WI38 (cell line): ENCODE measurements around the gene CDC42SE1.

ENCODE experiments used
- H3K4me3 ChIP-seq: 2 replicates; pipeline ENCODE4 v1.5.1; 2011; ENCODE audit warnings: low read depth, mild to moderate bottlenecking, control low read depth, low read length
- TF ChIP-seq, protein P1 (sequence below): IDR thresholded peaks from 2 replicates; pipeline ENCODE4 v1.5.1; 2012; ENCODE audit warnings: low read depth, mild to moderate bottlenecking, control low read depth, low read length

CDC42SE1 gene

DNA sequence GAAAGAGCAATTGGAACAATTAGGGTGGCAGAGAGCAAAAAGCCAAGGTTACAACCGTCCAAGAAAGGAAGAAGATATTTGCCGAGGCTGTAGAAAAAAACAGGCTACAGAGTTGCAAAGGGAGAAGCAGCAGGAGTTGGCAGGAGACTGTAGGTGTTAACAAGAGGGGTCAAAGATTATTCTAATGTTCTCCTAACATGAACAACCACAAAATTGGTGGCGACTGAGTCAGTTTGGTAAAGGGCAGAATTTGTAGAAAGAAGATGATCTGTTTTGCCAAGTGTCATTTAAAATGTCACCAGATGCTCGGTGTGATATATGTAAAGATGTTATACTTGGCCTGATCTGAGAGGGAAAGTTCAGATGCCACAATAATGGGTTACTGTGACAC, 51.6 kb downstream of the CDC42SE1 start:
- TF ChIP-seq, protein P1, sequence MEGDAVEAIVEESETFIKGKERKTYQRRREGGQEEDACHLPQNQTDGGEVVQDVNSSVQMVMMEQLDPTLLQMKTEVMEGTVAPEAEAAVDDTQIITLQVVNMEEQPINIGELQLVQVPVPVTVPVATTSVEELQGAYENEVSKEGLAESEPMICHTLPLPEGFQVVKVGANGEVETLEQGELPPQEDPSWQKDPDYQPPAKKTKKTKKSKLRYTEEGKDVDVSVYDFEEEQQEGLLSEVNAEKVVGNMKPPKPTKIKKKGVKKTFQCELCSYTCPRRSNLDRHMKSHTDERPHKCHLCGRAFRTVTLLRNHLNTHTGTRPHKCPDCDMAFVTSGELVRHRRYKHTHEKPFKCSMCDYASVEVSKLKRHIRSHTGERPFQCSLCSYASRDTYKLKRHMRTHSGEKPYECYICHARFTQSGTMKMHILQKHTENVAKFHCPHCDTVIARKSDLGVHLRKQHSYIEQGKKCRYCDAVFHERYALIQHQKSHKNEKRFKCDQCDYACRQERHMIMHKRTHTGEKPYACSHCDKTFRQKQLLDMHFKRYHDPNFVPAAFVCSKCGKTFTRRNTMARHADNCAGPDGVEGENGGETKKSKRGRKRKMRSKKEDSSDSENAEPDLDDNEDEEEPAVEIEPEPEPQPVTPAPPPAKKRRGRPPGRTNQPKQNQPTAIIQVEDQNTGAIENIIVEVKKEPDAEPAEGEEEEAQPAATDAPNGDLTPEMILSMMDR: no peak
- H3K4me3 ChIP-seq: peak overlapping the region; percentile 88

DNA sequence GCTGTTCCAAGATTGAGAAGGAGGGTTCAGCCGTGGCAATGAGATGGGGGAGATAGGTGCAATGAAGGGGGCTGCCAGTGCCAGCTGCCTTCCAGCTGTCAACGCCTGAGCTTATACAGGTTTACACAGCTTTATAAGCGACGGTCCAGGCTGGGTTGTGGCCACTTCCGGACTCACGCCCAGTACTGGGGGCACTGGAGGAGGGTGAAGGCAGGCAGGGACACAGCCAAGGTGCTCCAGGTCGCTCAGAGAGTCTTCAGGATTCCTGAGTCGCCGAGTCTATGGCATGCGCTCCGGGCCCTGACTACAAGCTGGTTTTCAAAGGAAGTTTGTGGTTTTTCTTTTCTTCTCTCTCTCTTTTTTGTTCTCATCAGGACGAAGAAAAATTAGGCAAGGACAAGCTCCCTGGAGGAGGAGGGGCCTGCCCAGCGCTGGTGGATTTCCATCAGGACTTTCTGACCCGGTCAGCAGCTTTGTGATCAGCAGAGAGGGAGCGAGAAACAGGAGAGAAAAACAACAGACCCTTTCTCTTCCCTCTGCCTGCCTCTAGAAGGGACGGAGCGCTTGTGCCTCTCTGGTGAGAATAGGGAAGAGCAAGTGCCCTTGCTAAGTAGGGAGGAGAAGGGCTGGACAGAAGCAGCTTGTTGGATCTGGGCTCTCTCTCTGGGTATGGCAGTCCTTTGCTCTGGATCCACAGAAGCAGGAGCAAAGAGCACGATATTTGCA, 52.9 kb downstream of the CDC42SE1 start, which contains the start of gene MINDY1:
Gene MINDY1 (minus strand): TSS at position 576 of the 726 bp plus-strand sequence. CDS start 4,285 bp downstream, outside the sequence.
- TF ChIP-seq, protein P1: peak; percentile 55
- peak within 1 kb of the TSS; percentile 88 for H3K4me3 ChIP-seq

DNA sequence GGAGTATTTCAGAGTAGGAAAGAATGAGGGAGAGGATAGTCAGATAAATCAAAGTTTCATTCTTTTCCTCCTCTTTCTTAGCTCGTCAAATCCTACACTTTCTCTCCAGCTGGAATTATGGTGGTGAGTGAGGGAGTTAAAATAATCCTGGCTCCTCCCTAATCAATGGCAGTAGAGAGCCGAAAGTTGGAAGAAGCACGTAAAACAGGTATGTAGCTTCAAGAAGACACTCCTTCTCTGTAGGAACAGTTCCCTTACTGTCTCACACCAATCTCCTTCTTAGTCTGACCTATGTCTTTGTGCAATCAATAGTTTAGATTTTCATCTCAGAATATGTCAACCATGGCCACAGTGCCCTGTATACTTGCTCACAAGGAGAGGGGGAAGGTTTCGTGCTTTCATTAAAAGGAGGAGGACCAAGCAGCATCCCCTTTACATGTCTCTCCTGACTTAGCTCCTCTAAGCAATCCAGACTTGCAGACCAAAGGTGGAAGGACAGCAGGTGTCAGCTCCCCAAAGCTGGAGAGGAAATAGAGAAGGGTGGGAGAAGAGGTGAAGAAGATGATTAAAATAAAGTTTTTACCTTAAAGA, 53.6 kb downstream of the CDC42SE1 start:
- TF ChIP-seq, protein P1: no peak
- peak overlapping the region; percentile 72 for H3K4me3 ChIP-seq

DNA sequence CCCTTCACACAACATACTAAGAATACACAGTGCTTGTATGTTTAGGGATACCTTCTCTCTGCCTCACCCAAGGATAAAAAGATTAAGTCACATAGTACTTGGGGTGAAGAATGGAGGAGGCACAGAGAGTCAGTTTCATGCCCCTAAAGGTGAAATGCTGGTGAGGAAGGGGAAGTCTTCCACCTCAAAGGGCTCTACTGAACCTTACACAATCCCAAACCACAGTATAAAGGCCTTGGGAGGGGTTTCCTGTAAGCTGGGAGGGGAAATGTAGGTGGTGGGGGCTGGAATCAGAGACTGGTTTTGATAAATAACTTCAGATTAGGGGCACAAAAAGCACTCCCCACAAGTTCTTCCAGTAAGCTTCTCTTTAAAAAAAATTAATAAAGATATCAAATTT, 56.2 kb downstream of the CDC42SE1 start:
- TF ChIP-seq, protein P1: no peak
- H3K4me3 ChIP-seq: no peak overlapping the region

DNA sequence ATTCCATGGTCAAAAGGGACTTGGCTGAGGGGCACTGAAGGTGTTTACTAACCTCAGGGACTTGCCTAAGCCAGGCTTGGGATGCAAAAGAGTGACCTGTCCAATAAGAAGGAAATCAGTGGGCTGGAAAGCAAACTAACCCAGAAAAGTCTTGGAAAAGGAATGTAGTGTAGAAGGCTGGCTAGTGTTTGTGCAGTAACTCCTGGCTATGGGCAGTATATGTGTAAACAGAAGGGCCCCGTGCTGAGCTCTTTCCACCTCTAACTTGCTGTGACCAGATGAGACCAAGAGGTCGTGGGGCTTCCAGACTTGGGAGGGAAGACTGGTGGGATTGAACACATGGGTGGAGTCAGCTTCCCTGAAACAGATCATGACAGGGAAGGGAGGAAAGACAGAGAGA, 56.8 kb downstream of the CDC42SE1 start:
- TF ChIP-seq, protein P1: no peak
- no peak overlapping the region for H3K4me3 ChIP-seq

DNA sequence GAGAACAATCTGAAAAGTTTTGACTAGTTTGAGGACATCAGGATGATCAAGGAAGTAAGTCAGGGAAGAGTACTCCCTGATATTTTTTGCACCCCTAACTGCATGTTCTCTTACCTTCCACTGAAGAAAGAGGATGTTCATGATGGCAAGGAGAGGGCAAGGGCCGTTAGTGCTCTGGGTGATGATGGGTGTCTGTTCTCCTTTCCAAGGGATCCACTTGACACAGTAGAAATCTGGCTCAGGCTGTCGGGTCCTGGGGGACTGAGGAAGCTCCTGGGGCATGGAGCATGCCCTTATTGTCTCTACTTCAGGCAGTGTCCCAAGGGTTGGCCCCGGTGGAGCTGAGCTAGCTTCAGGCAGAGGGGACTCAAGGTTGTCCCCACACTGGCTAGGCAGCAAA, 57.4 kb downstream of the CDC42SE1 start:
- TF ChIP-seq, protein P1: no peak
- no peak overlapping the region for H3K4me3 ChIP-seq

DNA sequence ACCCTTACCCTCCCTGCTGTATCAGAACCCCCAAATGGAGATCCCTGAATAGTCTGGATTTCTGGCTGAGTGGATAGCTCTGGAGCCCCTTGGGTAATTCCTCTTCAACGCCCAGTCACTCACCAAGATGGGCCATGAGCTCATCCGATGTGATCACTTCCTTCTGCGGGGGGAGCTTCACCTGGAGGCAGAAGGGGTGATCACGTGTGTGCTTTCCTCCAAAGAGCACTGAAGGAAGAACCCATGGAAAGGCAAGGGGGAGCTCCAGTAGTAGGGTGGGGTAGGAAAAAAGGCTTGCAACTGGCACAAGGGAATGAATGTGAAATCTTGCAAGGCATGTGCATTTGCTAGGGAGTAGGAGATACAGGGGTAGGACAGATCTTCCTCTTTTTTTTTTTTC, 57.8 kb downstream of the CDC42SE1 start:
- H3K4me3 ChIP-seq: no peak overlapping the region
- TF ChIP-seq, protein P1: no peak
